ENCODE measurements around the gene GNG2.
"Not testable (repeated sequence)": the region's sequence is repeated elsewhere in the genome, so short reads cannot be mapped to it uniquely, and the experiment has no call there.

Gene GNG2

GRCh38 chr14:51897791-51898355 is 37.5 kb downstream of the GNG2 start:
- no peak for DNase-seq

- no peak for DNase-seq
These were observed 41.1 kb downstream of the GNG2 start for GRCh38 chr14:51901475-51902024.

GRCh38 chr14:51905656-51906121 is 45.3 kb downstream of the GNG2 start:
- not testable (repeated sequence) for DNase-seq

- DNase-seq: no peak
These were observed 47.7 kb downstream of the GNG2 start for GRCh38 chr14:51908086-51908485.

- DNase-seq: no peak
These were observed 51.8 kb downstream of the GNG2 start for GRCh38 chr14:51912112-51912786.

GRCh38 chr14:51914310-51914709 is 53.9 kb downstream of the GNG2 start:
- DNase-seq: no peak

GRCh38 chr14:51917193-51917592 is 56.8 kb downstream of the GNG2 start:
- DNase-seq: no peak

- DNase-seq: no peak
These were observed 60.6 kb downstream of the GNG2 start for GRCh38 chr14:51921026-51921425.

- DNase-seq: no peak
These were observed 62.2 kb downstream of the GNG2 start for GRCh38 chr14:51922624-51923023.

GRCh38 chr14:51924600-51924999 is 64.2 kb downstream of the GNG2 start:
- no peak for DNase-seq

GRCh38 chr14:51925980-51926379 is 65.6 kb downstream of the GNG2 start:
- DNase-seq: no peak

GRCh38 chr14:51926449-51926848 is 66.0 kb downstream of the GNG2 start:
- no peak for DNase-seq

GRCh38 chr14:51928568-51928967 is 68.2 kb downstream of the GNG2 start:
- DNase-seq: no peak

GRCh38 chr14:51929166-51929565 is 68.8 kb downstream of the GNG2 start:
- no peak for DNase-seq

- DNase-seq: no peak
These were observed 69.7 kb downstream of the GNG2 start for GRCh38 chr14:51929910-51930682.

- no peak for DNase-seq
These were observed 70.9 kb downstream of the GNG2 start for GRCh38 chr14:51931308-51931707.

- DNase-seq: no peak
These were observed 72.8 kb downstream of the GNG2 start for GRCh38 chr14:51933191-51933590.

- DNase-seq: no peak
These were observed 77.7 kb downstream of the GNG2 start for GRCh38 chr14:51938137-51938536.

- DNase-seq: no peak
These were observed 78.4 kb downstream of the GNG2 start for GRCh38 chr14:51938821-51939220.

- no peak for DNase-seq
These were observed 78.8 kb downstream of the GNG2 start for GRCh38 chr14:51939226-51939625.

- DNase-seq: no peak
These were observed 79.4 kb downstream of the GNG2 start for GRCh38 chr14:51939755-51940301.

GRCh38 chr14:51942971-51943370 is 82.6 kb downstream of the GNG2 start:
- no peak for DNase-seq

GRCh38 chr14:51950007-51950406 is 89.6 kb downstream of the GNG2 start:
- no peak for DNase-seq
